Stomach (tissue), 4 donors: ENCODE measurements around the gene MX2.

Source experiments
- CTCF ChIP-seq, 7 experiments: fragments of 450-650 bp in 4 of 7; fragments of 200-600 bp in 3 of 7; sonication (generic) in 3 of 7; IDR thresholded peaks; one replicate each; pipeline ENCODE4 v1.5.1; 2016 to 2019; ENCODE audit warnings: antibody characterized with exemption in 7 of 7, control low read depth in 2 of 7, mild to moderate bottlenecking in 1 of 7
- EP300 ChIP-seq: sonication (generic); formaldehyde crosslinking; IDR thresholded peaks from one replicate; pipeline ENCODE4 v1.6.1; 2017; ENCODE audit warnings: antibody characterized with exemption
- POLR2A ChIP-seq, 4 donors: fragments of 450-650 bp; IDR thresholded peaks; one replicate each; pipeline ENCODE4 v1.6.1; 2016; ENCODE audit warnings: antibody characterized with exemption in 4 of 4, control low read depth in 2 of 4, mild to moderate bottlenecking in 1 of 4, moderate library complexity in 1 of 4
- POLR2AphosphoS5 ChIP-seq, 3 donors: sonication (generic); formaldehyde crosslinking; IDR thresholded peaks; one replicate each; pipeline ENCODE4 v1.6.1; 2016; ENCODE audit warnings: antibody characterized with exemption in 3 of 3

GRCh38 chr21:41387042-41387819 lies 25.4 kb downstream of the MX2 start:
- TF ChIP-seq CTCF (IDR thresholded peaks at IDR 0.05) = no peak
- TF ChIP-seq POLR2AphosphoS5 (IDR thresholded peaks at IDR 0.05) = no peak
- no peak for TF ChIP-seq POLR2A (IDR thresholded peaks at IDR 0.05)
- TF ChIP-seq EP300 = no peak
